Measurements from ENCODE around the gene OTUD5. TPM values are rescaled to one million over a fixed set of nuclear protein-coding genes. Genes with fewer than 3 reads are reported as not detected.
A peak's percentile ranks its signal among the peaks of the same experiment; 100 is the strongest.
"Not testable (repeated sequence)": the region's sequence is repeated elsewhere in the genome, so short reads cannot be mapped to it uniquely, and the experiment has no call there.

Gene OTUD5
- total RNA-seq, 4 donors from 2014 or later: 39.9 to 53.9 (median 48.5) TPM

GRCh38 chrX:48890296-48890925 lies 67.0 kb downstream of the OTUD5 start:
- peak overlapping the region; percentile 80 to 84 (median 82) for H3K27ac ChIP-seq (replicated peaks in 1 of 4)
- H3K9me3 ChIP-seq: no peaks in the 10 kb centered on the region

GRCh38 chrX:48886586-48886985 lies 70.8 kb downstream of the OTUD5 start:
- H3K36me3 ChIP-seq; H3K4me1 ChIP-seq; H3K27me3 ChIP-seq; intact Hi-C loops (cut with DNase I); H3K27ac ChIP-seq (replicated peaks in 1 of 4); DNase-seq (ENCODE audit: extremely low spot score); H3K9me3 ChIP-seq; H3K4me3 ChIP-seq: not testable (repeated sequence)
- 81% methylated on average over 5 of the region's 5 CpGs for WGBS

More at GRCh38 chrX:48890296-48890925, 67.0 kb downstream of the OTUD5 start:
- Histone ChIP-seq H3K4me3 (peak overlapping the region; percentile 68 to 70 (median 69)), H3K4me1 (peaks cover 0 to 14% (median 10%) of the 10 kb centered on the region in 4 donors), H3K36me3 (peaks cover 0 to 15% (median 11%) of the 10 kb centered on the region in 4 donors), H3K27me3 (no peaks in the 10 kb centered on the region)
- intact Hi-C loops (cut with DNase I): loop anchor here (5.0 kb wide), 1 partner anchor 88 kb away; the partner anchor contains the start of gene HDAC6
- 52% methylated on average over 15 of the region's 15 CpGs for WGBS
- no peak for TF ChIP-seq EP300 (IDR thresholded peaks at IDR 0.05)
- TF ChIP-seq POLR2A (IDR thresholded peaks at IDR 0.05; ENCODE audit: low read depth): no peak
- TF ChIP-seq POLR2AphosphoS5 (IDR thresholded peaks at IDR 0.05): no peak
- TF ChIP-seq CTCF (IDR thresholded peaks at IDR 0.05): no peak
- no peak for DNase-seq (ENCODE audit: extremely low spot score)

GRCh38 chrX:48883729-48884128 lies 73.7 kb downstream of the OTUD5 start:
- no peaks in the 10 kb centered on the region for H3K9me3 ChIP-seq
- intact Hi-C loops (cut with DNase I): no loop called here
- no peaks in the 10 kb centered on the region for H3K4me1 ChIP-seq
- no peak for DNase-seq (ENCODE audit: extremely low spot score)
- no peak overlapping the region for H3K27ac ChIP-seq (replicated peaks in 1 of 4)
- no peak overlapping the region for H3K4me3 ChIP-seq
- WGBS: 76% methylated on average over 10 of the region's 10 CpGs
- TF ChIP-seq EP300 (IDR thresholded peaks at IDR 0.05): no peak
- no peak for TF ChIP-seq CTCF (IDR thresholded peaks at IDR 0.05)
- no peak for TF ChIP-seq POLR2AphosphoS5 (IDR thresholded peaks at IDR 0.05)
- TF ChIP-seq POLR2A (IDR thresholded peaks at IDR 0.05; ENCODE audit: low read depth): no peak
- H3K36me3 ChIP-seq: no peaks in the 10 kb centered on the region
- H3K27me3 ChIP-seq: no peaks in the 10 kb centered on the region

- H3K9me3 ChIP-seq; H3K36me3 ChIP-seq; DNase-seq (ENCODE audit: extremely low spot score); H3K4me1 ChIP-seq; H3K27ac ChIP-seq (replicated peaks in 1 of 4); intact Hi-C loops (cut with DNase I); H3K27me3 ChIP-seq; H3K4me3 ChIP-seq: not testable (repeated sequence)
- 55% methylated on average over 4 of the region's 4 CpGs for WGBS
Observed at GRCh38 chrX:48876944-48877343, 80.5 kb downstream of the OTUD5 start.

Small RNA genes lying within 50 kb of the gene (small RNA-seq; reads per million reads assigned to genes)
- 0 reads per million in 3 donors for gene RNU6-722P

Other genes starting within 250 kb of the OTUD5 start
- gene GLOD5, start 195.9 kb downstream of the OTUD5 start, total RNA-seq: not detected
- gene GATA1, start 171.0 kb downstream of the OTUD5 start, total RNA-seq: under 1 TPM in 1 of 4 donors, not detected in 3; 0.50 TPM
- 10 to 100 TPM; 26.8 to 64.0 (median 47.7) TPM for gene HDAC6, start 155.5 kb downstream of the OTUD5 start, total RNA-seq
- gene ERAS, start 131.1 kb downstream of the OTUD5 start, total RNA-seq: not detected
- 10 to 100 TPM in 1 of 4 donors, 1 to 10 TPM in 3; 2.9 to 15.2 (median 7.7) TPM for gene PCSK1N, start 122.0 kb downstream of the OTUD5 start, total RNA-seq
- 10 to 100 TPM; 36.1 to 59.6 (median 51.1) TPM for gene TIMM17B, start 59.8 kb downstream of the OTUD5 start, total RNA-seq
- 10 to 100 TPM; 53.6 to 81.3 (median 72.0) TPM for gene PQBP1, start 59.7 kb downstream of the OTUD5 start, total RNA-seq
- gene SLC35A2, start 46.0 kb downstream of the OTUD5 start, total RNA-seq: 10 to 100 TPM in 2 of 4 donors, 1 to 10 TPM in 2; 7.3 to 13.4 (median 10.0) TPM
- 10 to 100 TPM in 1 of 4 donors, 1 to 10 TPM in 3; 3.3 to 11.4 (median 7.3) TPM for gene PIM2, start 38.6 kb downstream of the OTUD5 start, total RNA-seq
- 1 to 10 TPM in 3 of 4 donors, under 1 TPM in 1; 0.83 to 1.9 (median 1.1) TPM for gene KCND1, start 14.2 kb upstream of the OTUD5 start, total RNA-seq
- 10 to 100 TPM; 24.7 to 36.4 (median 33.7) TPM for gene GRIPAP1, start 44.7 kb upstream of the OTUD5 start, total RNA-seq
- gene TFE3, start 85.8 kb upstream of the OTUD5 start, total RNA-seq: 100 to 1,000 TPM in 3 of 4 donors, 10 to 100 TPM in 1; 99.9 to 181 (median 150) TPM
- 1 to 10 TPM; 1.2 to 5.1 (median 2.9) TPM for gene CCDC120, start 101.4 kb upstream of the OTUD5 start, total RNA-seq
- 10 to 100 TPM; 15.9 to 26.6 (median 23.8) TPM for gene PRAF2, start 116.4 kb upstream of the OTUD5 start, total RNA-seq
- 10 to 100 TPM; 68.1 to 77.9 (median 72.7) TPM for gene WDR45, start 122.3 kb upstream of the OTUD5 start, total RNA-seq
- gene GPKOW, start 166.1 kb upstream of the OTUD5 start, total RNA-seq: 10 to 100 TPM; 27.8 to 43.8 (median 32.4) TPM
- gene MAGIX, start 205.2 kb upstream of the OTUD5 start, total RNA-seq: 1 to 10 TPM; 1.5 to 4.2 (median 3.6) TPM
- gene PLP2, start 214.3 kb upstream of the OTUD5 start, total RNA-seq: 100 to 1,000 TPM in 1 of 4 donors, 10 to 100 TPM in 3; 55.3 to 101 (median 76.3) TPM
- gene PRICKLE3, start 228.8 kb upstream of the OTUD5 start, total RNA-seq: 10 to 100 TPM in 3 of 4 donors, 1 to 10 TPM in 1; 7.6 to 16.2 (median 12.3) TPM
- 10 to 100 TPM in 1 of 4 donors, 1 to 10 TPM in 3; 4.5 to 12.0 (median 6.1) TPM for gene SYP, start 242.6 kb upstream of the OTUD5 start, total RNA-seq

Data from esophagus muscularis mucosa (tissue), 4 donors.